ENCODE measurements around the gene SPDYE9. TPM values are rescaled to one million over a fixed set of nuclear protein-coding genes. Genes with fewer than 3 reads are reported as not detected.
"Not testable (repeated sequence)": the region's sequence is repeated elsewhere in the genome, so short reads cannot be mapped to it uniquely, and the experiment has no call there.

SPDYE9 gene, protein sequence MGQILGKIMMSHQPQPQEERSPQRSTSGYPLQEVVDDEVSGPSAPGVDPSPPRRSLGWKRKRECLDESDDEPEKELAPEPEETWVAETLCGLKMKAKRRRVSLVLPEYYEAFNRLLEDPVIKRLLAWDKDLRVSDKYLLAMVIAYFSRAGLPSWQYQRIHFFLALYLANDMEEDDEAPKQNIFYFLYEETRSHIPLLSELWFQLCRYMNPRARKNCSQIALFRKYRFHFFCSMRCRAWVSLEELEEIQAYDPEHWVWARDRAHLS
- not detected for total RNA-seq

DNA sequence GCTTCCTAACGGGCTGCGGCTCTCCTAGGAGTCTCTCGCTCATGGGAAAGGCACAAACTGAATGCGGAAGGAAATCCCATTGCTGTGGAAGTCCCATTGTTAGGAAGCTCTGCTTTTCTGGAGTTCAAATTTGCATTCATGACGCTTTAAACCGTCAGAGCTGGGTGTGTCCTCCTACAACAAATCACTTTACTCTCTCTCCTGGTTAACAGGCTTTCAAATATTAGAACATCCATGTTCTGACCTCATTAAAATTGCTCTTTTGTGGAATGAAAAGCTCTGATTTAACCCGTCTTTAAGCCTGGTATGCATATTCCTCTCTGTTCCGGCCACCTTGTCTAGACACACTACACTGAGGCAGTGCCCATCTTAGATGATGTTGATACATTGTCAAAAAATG, at the start of gene SPDYE9:
SPDYE9 (minus strand) TSS at position 101 of the 400 bp plus-strand sequence. CDS start 1,800 bp downstream, outside the sequence.
- intact Hi-C loops (cut with DNase I); ATAC-seq; DNase-seq (ENCODE audit: low spot score): not testable (repeated sequence)

DNA sequence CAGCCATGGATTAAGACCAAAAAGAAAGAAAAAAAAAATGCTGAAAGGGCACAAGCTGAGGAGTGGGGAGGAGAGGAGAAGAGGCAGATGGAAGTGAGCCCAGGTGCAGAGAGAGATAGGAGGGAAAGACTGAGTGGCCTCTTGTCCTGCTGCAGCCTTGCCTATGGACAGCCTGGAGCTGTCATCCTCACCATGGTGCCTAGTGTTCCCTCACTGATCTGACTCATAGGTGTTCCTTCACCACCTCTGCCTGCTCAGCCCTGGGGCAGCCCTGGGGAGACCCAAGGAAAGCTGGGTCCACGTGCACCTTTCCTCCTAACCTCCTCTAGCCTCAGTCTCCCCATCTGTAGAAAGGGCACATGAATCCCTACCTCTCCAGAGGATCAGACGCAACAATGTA, 49.0 kb upstream of the SPDYE9 start:
- peak; percentile 20 for ATAC-seq
- intact Hi-C loops (cut with DNase I); DNase-seq (ENCODE audit: low spot score): not testable (repeated sequence)

DNA sequence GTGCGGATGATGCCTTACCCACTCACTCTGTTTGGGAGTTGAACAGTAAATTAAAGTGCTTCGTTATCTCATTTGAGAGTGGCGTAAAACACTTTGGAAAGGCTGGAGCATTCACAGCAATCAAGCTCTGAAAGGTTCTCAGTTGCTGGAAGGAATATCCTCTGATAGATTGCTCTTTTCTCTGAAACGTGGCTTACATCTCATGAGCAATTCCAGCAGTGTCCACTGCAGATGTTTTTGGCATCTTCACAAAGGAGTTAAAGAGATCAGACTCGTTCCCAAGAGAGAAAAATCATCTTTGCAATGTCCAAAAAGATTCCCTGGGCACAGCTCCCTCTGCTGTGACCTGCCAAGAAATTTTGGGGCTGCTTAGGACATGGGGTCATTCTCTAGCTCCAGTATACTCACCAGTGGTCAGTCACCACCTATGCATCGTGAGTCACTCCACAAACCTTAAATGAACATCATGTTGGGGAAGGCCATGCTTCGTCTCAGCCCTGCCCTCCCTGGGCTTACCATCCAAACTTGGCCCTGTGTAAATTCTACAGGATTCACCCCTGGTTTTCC, 46.9 kb upstream of the SPDYE9 start:
- DNase-seq (ENCODE audit: low spot score); intact Hi-C loops (cut with DNase I): not testable (repeated sequence)
- ATAC-seq: peak; percentile 55

DNA sequence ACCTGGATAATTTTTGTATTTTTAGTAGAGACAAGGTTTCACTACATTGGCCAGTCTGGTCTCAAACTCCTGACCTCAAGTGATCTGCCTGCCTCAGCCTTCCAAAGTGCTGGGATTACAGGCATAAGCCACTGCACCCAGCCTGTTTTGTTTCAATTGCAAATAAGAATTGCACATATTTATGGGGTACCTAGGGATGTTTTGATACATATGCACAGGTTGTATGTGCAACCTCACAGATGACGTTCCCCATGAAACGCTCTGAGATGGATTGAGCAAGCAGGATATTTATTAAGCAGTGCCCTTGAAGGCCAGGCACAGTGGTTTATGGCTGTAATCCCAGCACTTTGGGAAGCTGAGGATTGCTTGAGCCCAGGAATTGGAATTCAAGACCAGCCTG, 44.8 kb upstream of the SPDYE9 start:
- ATAC-seq: not testable (repeated sequence)

DNA sequence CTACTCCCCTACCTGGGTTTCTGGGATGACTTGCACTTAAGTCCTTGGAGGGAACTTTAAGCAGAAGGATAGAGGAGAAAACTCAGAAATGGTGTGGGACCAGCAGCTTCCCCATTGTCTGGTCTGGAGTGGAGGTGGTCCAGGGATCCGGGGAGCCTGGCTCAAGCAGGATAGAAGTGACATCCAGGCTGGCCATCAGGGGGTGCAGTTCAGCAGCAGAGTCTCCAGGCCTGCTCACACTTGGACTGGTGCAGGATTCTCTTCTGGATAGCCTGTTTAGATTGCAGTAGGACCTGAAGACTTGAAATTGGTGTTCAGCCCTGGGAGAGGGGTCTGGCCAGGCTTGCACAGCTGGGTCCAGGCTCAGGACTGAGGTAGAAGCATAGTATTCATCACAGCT, 38.3 kb upstream of the SPDYE9 start:
- DNase-seq (ENCODE audit: low spot score); intact Hi-C loops (cut with DNase I): not testable (repeated sequence)
- peak; percentile 74 for ATAC-seq

More for the DNA sequence above, 44.8 kb upstream of the SPDYE9 start:
- intact Hi-C loops (cut with DNase I); DNase-seq (ENCODE audit: low spot score): not testable (repeated sequence)

DNA sequence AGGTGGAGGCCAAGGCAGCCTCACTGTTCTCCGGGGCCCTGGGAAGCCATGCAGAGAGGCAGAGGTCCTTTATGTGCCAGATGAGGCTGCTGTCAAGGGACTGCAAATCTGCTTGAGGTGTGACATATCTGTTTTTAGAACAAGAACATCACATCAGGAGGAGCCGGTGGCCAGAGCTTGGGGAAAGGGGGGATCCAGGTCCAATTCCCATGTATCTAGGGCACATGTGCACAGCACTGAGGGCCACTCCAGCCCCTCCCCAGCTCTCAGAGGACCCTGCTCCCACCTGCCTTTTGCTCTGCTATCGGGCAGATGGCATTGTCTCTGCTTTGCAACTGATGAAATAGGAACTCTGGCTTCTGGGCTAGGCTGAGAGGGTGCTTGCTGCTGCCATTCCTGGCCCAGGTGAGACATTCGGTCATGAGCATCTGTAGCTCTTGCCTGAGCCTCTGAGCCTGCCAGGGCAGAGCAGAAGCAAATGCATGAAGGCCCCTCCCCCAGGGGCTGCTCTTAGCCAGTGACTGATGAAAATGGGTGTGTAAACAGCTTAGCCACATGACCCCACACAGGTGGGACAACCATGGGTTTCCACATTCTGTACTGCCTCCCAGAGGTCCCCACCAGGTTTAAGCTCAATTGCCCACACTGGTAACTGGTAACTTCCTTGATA, 37.1 kb upstream of the SPDYE9 start:
- ATAC-seq: not testable (repeated sequence)
- peak; percentile 48 for DNase-seq (ENCODE audit: low spot score)

DNA sequence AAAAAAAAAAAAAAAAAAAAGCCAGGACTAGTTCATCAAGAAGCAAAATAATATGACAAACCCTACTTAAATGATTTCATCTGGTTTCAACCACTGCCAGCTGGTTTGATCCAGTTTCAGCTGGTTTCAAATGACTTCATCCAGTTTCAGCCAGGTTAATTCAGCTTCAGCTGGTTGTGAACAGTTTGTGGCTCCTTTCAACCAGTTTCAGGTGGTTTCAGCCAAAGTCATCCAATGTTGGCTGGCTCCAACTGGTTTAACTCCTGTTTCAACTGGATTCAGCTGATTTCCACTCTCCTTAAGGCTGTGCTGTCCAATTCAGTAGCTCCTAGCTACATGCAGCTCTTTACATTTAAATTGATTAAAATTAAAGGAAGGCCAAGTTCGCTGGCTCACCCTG, 32.3 kb upstream of the SPDYE9 start:
- DNase-seq (ENCODE audit: low spot score); intact Hi-C loops (cut with DNase I); ATAC-seq: not testable (repeated sequence)

More for the DNA sequence above, 37.1 kb upstream of the SPDYE9 start:
- intact Hi-C loops (cut with DNase I): not testable (repeated sequence)

DNA sequence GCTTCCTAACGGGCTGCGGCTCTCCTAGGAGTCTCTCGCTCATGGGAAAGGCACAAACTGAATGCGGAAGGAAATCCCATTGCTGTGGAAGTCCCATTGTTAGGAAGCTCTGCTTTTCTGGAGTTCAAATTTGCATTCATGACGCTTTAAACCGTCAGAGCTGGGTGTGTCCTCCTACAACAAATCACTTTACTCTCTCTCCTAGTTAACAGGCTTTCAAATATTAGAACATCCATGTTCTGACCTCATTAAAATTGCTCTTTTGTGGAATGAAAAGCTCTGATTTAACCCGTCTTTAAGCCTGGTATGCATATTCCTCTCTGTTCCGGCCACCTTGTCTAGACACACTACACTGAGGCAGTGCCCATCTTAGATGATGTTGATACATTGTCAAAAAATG, 28.0 kb downstream of the SPDYE9 start, which contains the start of gene SPDYE11:
SPDYE11 (minus strand) TSS at position 101 of the 400 bp plus-strand sequence. CDS start 1,800 bp downstream, outside the sequence.
- intact Hi-C loops (cut with DNase I); ATAC-seq; DNase-seq (ENCODE audit: low spot score): not testable (repeated sequence)

DNA sequence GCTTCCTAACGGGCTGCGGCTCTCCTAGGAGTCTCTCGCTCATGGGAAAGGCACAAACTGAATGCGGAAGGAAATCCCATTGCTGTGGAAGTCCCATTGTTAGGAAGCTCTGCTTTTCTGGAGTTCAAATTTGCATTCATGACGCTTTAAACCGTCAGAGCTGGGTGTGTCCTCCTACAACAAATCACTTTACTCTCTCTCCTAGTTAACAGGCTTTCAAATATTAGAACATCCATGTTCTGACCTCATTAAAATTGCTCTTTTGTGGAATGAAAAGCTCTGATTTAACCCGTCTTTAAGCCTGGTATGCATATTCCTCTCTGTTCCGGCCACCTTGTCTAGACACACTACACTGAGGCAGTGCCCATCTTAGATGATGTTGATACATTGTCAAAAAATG, 56.2 kb downstream of the SPDYE9 start, which contains the start of gene SPDYE8:
SPDYE8 (minus strand) TSS at position 101 of the 400 bp plus-strand sequence. CDS start 1,800 bp downstream, outside the sequence.
- intact Hi-C loops (cut with DNase I); DNase-seq (ENCODE audit: low spot score); ATAC-seq: not testable (repeated sequence)

Other genes with a start within 250 kb of the SPDYE9 start
- gene POM121, start 160.9 kb downstream of the SPDYE9 start, total RNA-seq: 32.5 TPM
- gene TRIM74, start 116.6 kb downstream of the SPDYE9 start, total RNA-seq: 2.0 TPM
- not detected for gene SPDYE8, start 56.3 kb downstream of the SPDYE9 start, total RNA-seq
- not detected for gene SPDYE11, start 28.1 kb downstream of the SPDYE9 start, total RNA-seq
- 18.8 TPM for gene NSUN5, start 222.8 kb upstream of the SPDYE9 start, total RNA-seq
- 0.71 TPM for gene TRIM50, start 242.0 kb upstream of the SPDYE9 start, total RNA-seq
- gene FKBP6, start 242.1 kb upstream of the SPDYE9 start, total RNA-seq: not detected